Spinal cord (tissue), 10 donors: ENCODE data around the gene VAV3. TPM values are rescaled to one million over a fixed set of nuclear protein-coding genes. Genes with fewer than 3 reads are reported as not detected.
"Not testable (repeated sequence)": the region's sequence is repeated elsewhere in the genome, so short reads cannot be mapped to it uniquely, and the experiment has no call there.

ENCODE experiments used
- DNase-seq, 6 donors: peaks; one replicate each; pipeline versions ENCODE4 v3.0.0 to v3.0.0-alpha.2; 2013 to 2015; ENCODE audit warnings: low spot score in 6 of 6, low read depth in 4 of 6
- H3K27ac ChIP-seq: one replicate; pipeline ENCODE4 v1.5.1; 2013; ENCODE audit warnings: low read depth, low read length, control low read depth
- H3K27me3 ChIP-seq: one replicate; pipeline ENCODE4 v1.6.1; 2013; ENCODE audit warnings: low read length; ENCODE audit not compliant: control insufficient read depth, insufficient read depth
- H3K36me3 ChIP-seq: one replicate; pipeline ENCODE4 v1.6.1; 2013; ENCODE audit warnings: low read length; ENCODE audit not compliant: control insufficient read depth, insufficient read depth
- H3K4me1 ChIP-seq: one replicate; pipeline ENCODE4 v1.6.1; 2013; ENCODE audit warnings: low read length; ENCODE audit not compliant: control insufficient read depth, insufficient read depth
- H3K4me3 ChIP-seq: one replicate; pipeline ENCODE4 v1.5.1; 2013; ENCODE audit warnings: low read depth, low read length, control low read depth
- H3K9me3 ChIP-seq: one replicate; pipeline ENCODE4 v1.6.1; 2013; ENCODE audit warnings: low read length; ENCODE audit not compliant: control insufficient read depth, insufficient read depth
- WGBS: methylation state at CpG from one replicate; pipeline ENCODE4 v1.1.5; 2013; ENCODE audit warnings: missing lambda C conversion rate; ENCODE audit not compliant: insufficient coverage; 5-methylcytosine and 5-hydroxymethylcytosine counted together
- polyA plus RNA-seq, 2 donors: library from polyadenylated mRNA; unstranded; fragments of 120-200 nt; gene quantifications; one replicate each; pipeline ENCODE4 v1.2.1, GENCODE V29; 2013; ENCODE audit not compliant: insufficient read length in 2 of 2
- total RNA-seq, 2 donors: library from RNA; depleted of rRNA in 1 of 2; stranded (reverse); fragments of 120-200 nt in 1 of 2; fragments of >200 nt in 1 of 2; gene quantifications; one replicate each; pipeline versions ENCODE4 v1.2.3 to v1.2.4, GENCODE V29; 2013 to 2014
- donor health status: healthy.

VAV3 gene
- total and polyA plus RNA-seq, 4 donors: 6.1 to 13.6 (median 9.2) TPM

GRCh38 chr1:107666493-107666892 lies 298.5 kb downstream of the VAV3 start:
- Histone ChIP-seq H3K9me3 (no peaks in the 10 kb centered on the region), H3K27me3 (no peaks in the 10 kb centered on the region), H3K4me1 (no peaks in the 10 kb centered on the region), H3K36me3 (no peaks in the 10 kb centered on the region), H3K4me3 (no peak overlapping the region), H3K27ac (no peak overlapping the region)
- WGBS: 100% methylated on average over 1 of the region's 5 CpGs
- no peak for DNase-seq

- 100% methylated on average over 2 of the region's 5 CpGs for WGBS
- Histone ChIP-seq H3K36me3 (no peaks in the 10 kb centered on the region), H3K9me3 (no peaks in the 10 kb centered on the region), H3K27ac (no peak overlapping the region), H3K4me1 (no peaks in the 10 kb centered on the region), H3K4me3 (no peak overlapping the region), H3K27me3 (no peaks in the 10 kb centered on the region)
- DNase-seq: no peak
Measured at GRCh38 chr1:107664982-107665925, 299.7 kb downstream of the VAV3 start.

DNA sequence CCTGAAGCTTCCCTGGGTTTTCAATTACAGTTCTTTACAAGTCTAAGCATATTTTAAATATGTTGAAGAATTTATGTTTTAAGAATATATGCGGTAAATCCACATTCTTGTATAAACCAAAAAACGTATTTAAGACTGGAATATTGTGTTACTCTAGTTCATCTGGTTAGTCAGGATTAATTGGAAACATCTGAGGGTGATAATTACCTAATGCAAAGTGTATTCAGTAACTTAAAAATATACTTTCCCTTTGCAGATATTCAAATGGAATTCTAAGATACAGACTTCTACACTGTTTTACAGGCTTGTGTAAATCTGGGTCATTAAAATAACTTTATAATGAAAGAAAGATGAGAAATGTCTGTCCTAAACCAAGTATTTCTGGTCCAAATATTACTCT lies 302.0 kb downstream of the VAV3 start:
- Histone ChIP-seq H3K27ac (no peak overlapping the region), H3K4me1 (no peaks in the 10 kb centered on the region), H3K27me3 (no peaks in the 10 kb centered on the region), H3K9me3 (no peaks in the 10 kb centered on the region), H3K4me3 (no peak overlapping the region), H3K36me3 (no peaks in the 10 kb centered on the region)
- DNase-seq: no peak
- no CpG with 5 or more reads among the region's 2 CpGs for WGBS

- Histone ChIP-seq H3K4me1 (no peaks in the 10 kb centered on the region), H3K27ac (no peak overlapping the region), H3K27me3 (no peaks in the 10 kb centered on the region), H3K4me3 (no peak overlapping the region), H3K9me3 (no peaks in the 10 kb centered on the region), H3K36me3 (no peaks in the 10 kb centered on the region)
- WGBS: 83% methylated on average over 4 of the region's 7 CpGs
- no peak for DNase-seq
Measured at GRCh38 chr1:107661158-107661557, 303.8 kb downstream of the VAV3 start.

DNA sequence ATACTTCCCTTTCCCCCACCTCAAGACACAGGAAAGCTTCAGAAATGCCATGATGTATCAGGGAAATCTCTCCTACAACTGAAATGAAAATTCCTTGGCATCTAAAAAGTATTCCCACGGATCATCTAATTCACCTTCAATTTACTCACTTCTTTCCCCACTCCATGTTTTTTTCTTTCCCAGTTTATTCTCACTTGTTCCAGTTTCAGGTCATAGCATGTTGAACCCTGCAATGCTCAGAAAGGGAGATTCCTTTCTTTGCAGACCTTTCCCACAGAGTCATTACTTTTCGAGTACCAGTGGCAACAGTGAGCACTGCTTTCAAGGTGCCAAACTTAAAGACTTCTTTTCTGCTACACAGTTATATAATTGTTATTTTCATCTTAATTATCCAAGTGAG lies 305.0 kb downstream of the VAV3 start:
- DNase-seq: no peak
- Histone ChIP-seq H3K27me3 (no peaks in the 10 kb centered on the region), H3K36me3 (no peaks in the 10 kb centered on the region), H3K9me3 (no peaks in the 10 kb centered on the region), H3K27ac (no peak overlapping the region), H3K4me3 (no peak overlapping the region), H3K4me1 (no peaks in the 10 kb centered on the region)
- WGBS: 85% methylated on average over 1 of the region's 2 CpGs

- Histone ChIP-seq H3K9me3 (no peaks in the 10 kb centered on the region), H3K4me3 (no peak overlapping the region), H3K27ac (no peak overlapping the region), H3K36me3 (no peaks in the 10 kb centered on the region), H3K27me3 (no peaks in the 10 kb centered on the region), H3K4me1 (no peaks in the 10 kb centered on the region)
- 88% methylated on average over 3 of the region's 4 CpGs for WGBS
- DNase-seq: no peak
Measured at GRCh38 chr1:107657356-107657755, 307.6 kb downstream of the VAV3 start.

DNA sequence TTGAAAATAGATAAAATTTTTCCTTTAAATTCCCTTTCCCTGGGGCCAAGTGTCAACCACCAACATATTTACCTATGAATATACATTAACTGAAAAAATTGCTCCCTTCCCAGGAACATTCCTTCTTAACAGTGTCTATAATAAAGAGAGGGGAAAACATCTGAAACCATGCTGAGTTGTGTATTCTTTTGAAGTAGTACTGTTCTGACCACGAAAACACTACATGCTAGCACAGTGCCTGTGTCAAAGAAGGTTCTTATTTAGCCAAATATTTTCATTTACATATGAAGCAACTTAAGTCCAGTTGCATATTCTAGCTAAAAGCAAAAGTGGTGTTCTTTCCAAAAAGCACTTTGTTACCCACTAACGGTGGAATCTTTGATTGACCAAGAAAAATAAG lies 311.2 kb downstream of the VAV3 start:
- no peak overlapping the region for H3K27ac ChIP-seq
- H3K4me3 ChIP-seq: no peak overlapping the region
- H3K4me1 ChIP-seq: no peaks in the 10 kb centered on the region
- no peak for DNase-seq
- H3K27me3 ChIP-seq: no peaks in the 10 kb centered on the region
- H3K9me3 ChIP-seq: no peaks in the 10 kb centered on the region
- H3K36me3 ChIP-seq: no peaks in the 10 kb centered on the region
- no CpG with 5 or more reads among the region's 2 CpGs for WGBS

- Histone ChIP-seq H3K9me3 (no peaks in the 10 kb centered on the region), H3K4me3 (no peak overlapping the region), H3K4me1 (no peaks in the 10 kb centered on the region), H3K36me3 (no peaks in the 10 kb centered on the region), H3K27ac (no peak overlapping the region), H3K27me3 (no peaks in the 10 kb centered on the region)
- WGBS: no CpG with 5 or more reads among the region's 1 CpG
- no peak for DNase-seq
Measured at GRCh38 chr1:107653005-107653404, 312.0 kb downstream of the VAV3 start.

DNA sequence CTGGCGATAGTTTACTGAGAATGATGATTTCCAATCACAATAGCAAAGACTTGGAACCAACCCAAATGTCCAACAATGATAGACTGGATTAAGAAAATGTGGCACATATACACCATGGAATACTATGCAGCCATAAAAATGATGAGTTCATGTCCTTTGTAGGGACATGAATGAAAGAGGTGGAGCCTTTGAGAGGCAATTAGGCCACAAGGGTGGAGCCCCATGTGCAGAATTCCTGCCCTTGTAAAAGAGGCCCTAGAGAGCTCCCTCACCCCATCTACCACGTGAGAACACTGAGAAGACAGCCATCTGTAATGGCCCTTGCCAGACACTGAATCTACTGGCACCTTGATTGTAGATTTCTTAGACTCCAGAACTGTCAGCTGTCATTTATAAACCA lies 314.2 kb downstream of the VAV3 start:
- H3K27ac ChIP-seq, H3K9me3 ChIP-seq, H3K27me3 ChIP-seq, H3K36me3 ChIP-seq, H3K4me1 ChIP-seq, H3K4me3 ChIP-seq, DNase-seq: not testable (repeated sequence)
- 100% methylated on average over 1 of the region's 2 CpGs for WGBS

DNA sequence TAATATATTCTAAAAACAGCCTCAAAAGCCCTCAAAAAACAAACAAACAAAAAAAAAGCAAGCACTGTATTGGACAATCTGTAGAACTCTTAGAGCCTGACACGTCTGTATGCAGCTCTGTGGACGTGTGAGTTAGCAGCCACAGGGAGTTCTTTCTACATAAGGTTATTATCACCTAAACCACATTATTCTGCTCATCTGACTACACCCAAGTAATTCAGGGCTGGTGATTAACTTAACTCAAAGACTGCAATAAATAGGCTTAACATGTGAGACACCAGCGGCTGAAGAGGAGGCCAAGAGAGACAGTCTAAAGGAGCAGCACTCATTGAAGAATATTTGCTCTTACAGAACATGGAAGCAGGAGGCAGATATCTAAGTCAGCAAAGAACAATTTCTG lies 316.0 kb downstream of the VAV3 start:
- H3K36me3 ChIP-seq: no peaks in the 10 kb centered on the region
- H3K27ac ChIP-seq: no peak overlapping the region
- no peak overlapping the region for H3K4me3 ChIP-seq
- H3K27me3 ChIP-seq: no peaks in the 10 kb centered on the region
- no peaks in the 10 kb centered on the region for H3K4me1 ChIP-seq
- DNase-seq: no peak
- WGBS: 40% methylated on average over 1 of the region's 3 CpGs
- no peaks in the 10 kb centered on the region for H3K9me3 ChIP-seq
